CD14-positive monocyte (primary cell): Measurements from ENCODE around the gene TNFRSF1A. TPM values are rescaled to one million over a fixed set of nuclear protein-coding genes. Genes with fewer than 3 reads are reported as not detected.

ENCODE experiments used
- DNase-seq, 3 donors: peaks; one replicate each; pipeline ENCODE4 v3.0.0-alpha.2; 2011 to 2022
- H2AFZ ChIP-seq: 2 replicates; pipeline ENCODE4 v1.6.0; 2012; ENCODE audit warnings: mild to moderate bottlenecking, low read depth, low read length, inconsistent platforms; ENCODE audit not compliant: insufficient read depth, poor library complexity, severe bottlenecking
- H3K27ac ChIP-seq, 2 donors: 1 replicate in 1 of 2; 2 replicates in 1 of 2; pipeline ENCODE4 v1.5.1; 2012 to 2013; ENCODE audit warnings: low read length in 2 of 2, control low read depth in 1 of 2, inconsistent platforms in 1 of 2, low read depth in 1 of 2, mild to moderate bottlenecking in 1 of 2
- H3K27me3 ChIP-seq, 2 donors: one replicate each; pipeline versions ENCODE4 v1.6.0 to v1.6.1; 2011 to 2013; ENCODE audit warnings: low read length in 2 of 2; ENCODE audit not compliant: control insufficient read depth in 2 of 2, insufficient read depth in 2 of 2
- H3K36me3 ChIP-seq, 2 donors: replicated peaks in 1 of 2; 1 replicate in 1 of 2; 2 replicates in 1 of 2; pipeline versions ENCODE4 v1.5.1 to v1.6.1; 2012 to 2013; ENCODE audit warnings: low read length in 2 of 2, control low read depth in 1 of 2, inconsistent platforms in 1 of 2, mild to moderate bottlenecking in 1 of 2; ENCODE audit not compliant: insufficient read depth in 2 of 2, control insufficient read depth in 1 of 2
- H3K4me1 ChIP-seq, 2 donors: 1 replicate in 1 of 2; 2 replicates in 1 of 2; pipeline versions ENCODE4 v1.5.1 to v1.6.1; 2012 to 2013; ENCODE audit warnings: low read length in 2 of 2, control low read depth in 1 of 2, inconsistent platforms in 1 of 2, mild to moderate bottlenecking in 1 of 2, moderate library complexity in 1 of 2; ENCODE audit not compliant: insufficient read depth in 2 of 2, control insufficient read depth in 1 of 2
- H3K4me2 ChIP-seq: replicated peaks from 2 replicates; pipeline ENCODE3; 2012; ENCODE audit warnings: low read length, moderate library complexity, mild to moderate bottlenecking; ENCODE audit not compliant: poor library complexity, severe bottlenecking; ENCODE audit errors: extremely low read depth
- H3K4me3 ChIP-seq, 3 experiments: fragments of 200-600 bp in 1 of 3; sonication (generic) in 1 of 3; replicated peaks in 1 of 3; 1 replicate in 2 of 3; 2 replicates in 1 of 3; pipeline ENCODE4 v1.5.1; 2011 to 2013; ENCODE audit warnings: low read length in 3 of 3, mild to moderate bottlenecking in 3 of 3, control low read depth in 2 of 3, low read depth in 2 of 3, inconsistent platforms in 1 of 3, moderate library complexity in 1 of 3
- H3K79me2 ChIP-seq: 2 replicates; pipeline ENCODE4 v1.6.0; 2012; ENCODE audit warnings: mild to moderate bottlenecking, control low read depth, inconsistent platforms, low read length, moderate library complexity; ENCODE audit not compliant: insufficient read depth
- H3K9ac ChIP-seq: 2 replicates; pipeline ENCODE4 v1.6.0; 2017; ENCODE audit warnings: low read length, mild to moderate bottlenecking; ENCODE audit not compliant: insufficient read depth, poor library complexity, severe bottlenecking
- H3K9me3 ChIP-seq, 2 donors: replicated peaks in 1 of 2; 1 replicate in 1 of 2; 2 replicates in 1 of 2; pipeline versions ENCODE4 v1.5.1 to v1.6.1; 2012 to 2013; ENCODE audit warnings: low read length in 2 of 2, control low read depth in 1 of 2; ENCODE audit not compliant: control insufficient read depth in 1 of 2, insufficient read depth in 1 of 2
- H4K20me1 ChIP-seq: 2 replicates; pipeline ENCODE4 v1.6.0; 2012; ENCODE audit warnings: mild to moderate bottlenecking, low read length, control low read depth, moderate library complexity; ENCODE audit not compliant: insufficient read depth
- H3K27ac Mint-ChIP-seq, 7 donors: one replicate each; pipeline ENCODE4 v1.8.0; 2020; ENCODE audit warnings: mild to moderate bottlenecking in 7 of 7, mixed read lengths in 7 of 7, moderate library complexity in 6 of 7, inconsistent platforms in 2 of 7
- H3K27me3 Mint-ChIP-seq, 3 donors: one replicate each; pipeline ENCODE4 v1.8.0; 2021 to 2022; ENCODE audit warnings: low read depth in 3 of 3, mild to moderate bottlenecking in 3 of 3, mixed read lengths in 3 of 3, moderate library complexity in 3 of 3, inconsistent platforms in 1 of 3
- H3K36me3 Mint-ChIP-seq, 2 donors: one replicate each; pipeline ENCODE4 v1.8.0; 2020; ENCODE audit warnings: mixed read lengths in 2 of 2, inconsistent platforms in 1 of 2, mild to moderate bottlenecking in 1 of 2
- H3K4me1 Mint-ChIP-seq: one replicate; pipeline ENCODE4 v1.8.0; 2020; ENCODE audit warnings: mild to moderate bottlenecking, mixed read lengths
- H3K4me3 Mint-ChIP-seq, 2 donors: one replicate each; pipeline ENCODE4 v1.8.0; 2020; ENCODE audit warnings: mild to moderate bottlenecking in 2 of 2, mixed read lengths in 2 of 2, moderate library complexity in 1 of 2
- H3K9me3 Mint-ChIP-seq, 7 donors: one replicate each; pipeline ENCODE4 v1.8.0; 2020 to 2022; ENCODE audit warnings: mixed read lengths in 7 of 7, mild to moderate bottlenecking in 6 of 7, moderate library complexity in 6 of 7, inconsistent platforms in 2 of 7
- WGBS: methylation state at CpG from one replicate; pipeline ENCODE4 v1.1.5; 2013; ENCODE audit warnings: missing lambda C conversion rate; ENCODE audit not compliant: insufficient coverage; 5-methylcytosine and 5-hydroxymethylcytosine counted together
- intact Hi-C, 2 donors: fragments of 100-400 bp; cut with micrococcal nuclease; formaldehyde crosslinking; loops; one replicate each; pipeline versions ENCODE4 v1.15.0 to v1.15.1; 2023
- polyA plus RNA-seq, 3 donors: library from polyadenylated mRNA; depleted of rRNA in 1 of 3; unstranded in 2 of 3; stranded (reverse) in 1 of 3; fragments of 300-500 nt in 2 of 3; fragments of >200 nt in 1 of 3; fragmentation: Illumina TruSeq in 2 of 3; gene quantifications; 1 replicate in 2 of 3; 2 replicates in 1 of 3; pipeline ENCODE4 v1.2.3, GENCODE V29; 2012 to 2021
- TF ChIP-seq, protein P1 (sequence below): fragments of 200-600 bp; IDR thresholded peaks from one replicate; pipeline ENCODE4 v1.8.0; 2022; ENCODE audit warnings: antibody characterized with exemption, mild to moderate bottlenecking

TNFRSF1A gene
- polyA plus RNA-seq, 3 donors: 108 to 157 (median 152) TPM

DNA sequence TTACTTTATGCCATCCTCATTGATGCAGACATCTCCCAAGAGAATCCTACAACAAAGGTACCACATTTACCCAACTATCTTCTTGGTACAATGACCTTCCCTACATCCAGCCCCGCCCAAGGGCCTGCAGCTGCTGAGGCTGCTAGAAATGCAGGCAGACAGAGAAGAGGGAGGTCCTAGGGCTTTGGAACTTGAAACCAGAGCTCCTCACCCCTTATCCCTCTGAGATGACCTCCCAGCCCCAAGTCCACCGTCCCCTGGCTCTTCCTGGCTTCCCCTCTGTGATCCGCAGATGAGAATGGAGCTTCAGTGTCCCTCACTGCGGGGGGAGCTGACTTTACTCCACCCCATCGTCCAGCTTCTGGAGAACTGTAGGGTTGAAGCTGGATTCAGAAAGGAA is 1.6 kb upstream of the TNFRSF1A start:
- Histone ChIP-seq H3K36me3 (no peaks in the 10 kb centered on the region), H3K4me1 (peaks cover 73 to 83% of the 10 kb centered on the region in 2 donors), H3K9ac (no peak overlapping the region), H2AFZ (no peak overlapping the region), H3K4me2 (no peak overlapping the region), H3K79me2 (peaks cover 55% of the 10 kb centered on the region), H4K20me1 (peaks cover 33% of the 10 kb centered on the region), H3K4me3 (no peak overlapping the region), H3K27me3 (no peaks in the 10 kb centered on the region), H3K27ac (peak overlapping the region in 1 of 2 donors; percentile 93), H3K9me3 (no peaks in the 10 kb centered on the region)
- Mint-ChIP-seq H3K27me3 (peaks cover 0 to 12% (median 3%) of the 10 kb centered on the region in 3 donors), H3K27ac (peak overlapping the region in 3 of 7 donors; percentile 1 to 75 (median 50)), H3K36me3 (peaks cover 5 to 7% of the 10 kb centered on the region in 2 donors), H3K4me3 (peak overlapping the region in 1 of 2 donors; percentile 47), H3K9me3 (peaks cover 0 to 2% (median 0%) of the 10 kb centered on the region in 7 donors), H3K4me1 (peaks cover 59% of the 10 kb centered on the region)
- TF ChIP-seq, protein P1, sequence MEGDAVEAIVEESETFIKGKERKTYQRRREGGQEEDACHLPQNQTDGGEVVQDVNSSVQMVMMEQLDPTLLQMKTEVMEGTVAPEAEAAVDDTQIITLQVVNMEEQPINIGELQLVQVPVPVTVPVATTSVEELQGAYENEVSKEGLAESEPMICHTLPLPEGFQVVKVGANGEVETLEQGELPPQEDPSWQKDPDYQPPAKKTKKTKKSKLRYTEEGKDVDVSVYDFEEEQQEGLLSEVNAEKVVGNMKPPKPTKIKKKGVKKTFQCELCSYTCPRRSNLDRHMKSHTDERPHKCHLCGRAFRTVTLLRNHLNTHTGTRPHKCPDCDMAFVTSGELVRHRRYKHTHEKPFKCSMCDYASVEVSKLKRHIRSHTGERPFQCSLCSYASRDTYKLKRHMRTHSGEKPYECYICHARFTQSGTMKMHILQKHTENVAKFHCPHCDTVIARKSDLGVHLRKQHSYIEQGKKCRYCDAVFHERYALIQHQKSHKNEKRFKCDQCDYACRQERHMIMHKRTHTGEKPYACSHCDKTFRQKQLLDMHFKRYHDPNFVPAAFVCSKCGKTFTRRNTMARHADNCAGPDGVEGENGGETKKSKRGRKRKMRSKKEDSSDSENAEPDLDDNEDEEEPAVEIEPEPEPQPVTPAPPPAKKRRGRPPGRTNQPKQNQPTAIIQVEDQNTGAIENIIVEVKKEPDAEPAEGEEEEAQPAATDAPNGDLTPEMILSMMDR: no peak
- DNase-seq: no peak
- WGBS: no CpG with 5 or more reads among the region's 5 CpGs
- intact Hi-C loops: loop anchor here in 1 of 2 donors (2.0 kb wide), 1 partner anchor 13 kb away; no protein-coding TSS in a partner anchor

- Histone ChIP-seq H3K4me1 (peaks cover 74 to 83% of the 10 kb centered on the region in 2 donors), H3K4me2 (peak overlapping the region; percentile 98), H3K4me3 (peak overlapping the region; percentile 74 to 95 (median 90)), H3K79me2 (peaks cover 67% of the 10 kb centered on the region), H2AFZ (no peak overlapping the region), H3K36me3 (peaks cover 0 to 2% of the 10 kb centered on the region in 2 donors), H3K9ac (peak overlapping the region; percentile 92), H3K9me3 (no peaks in the 10 kb centered on the region), H3K27ac (peak overlapping the region; percentile 90 to 93), H4K20me1 (peaks cover 45% of the 10 kb centered on the region), H3K27me3 (no peaks in the 10 kb centered on the region)
- Mint-ChIP-seq H3K27ac (no peak overlapping the region), H3K9me3 (peaks cover 0 to 2% (median 0%) of the 10 kb centered on the region in 7 donors), H3K27me3 (peaks cover 0 to 12% (median 1%) of the 10 kb centered on the region in 3 donors), H3K4me1 (peaks cover 50% of the 10 kb centered on the region), H3K4me3 (no peak overlapping the region), H3K36me3 (peaks cover 5 to 7% of the 10 kb centered on the region in 2 donors)
- 42% methylated on average over 2 of the region's 7 CpGs for WGBS
- no peak for DNase-seq
- intact Hi-C loops: loop anchor here in 1 of 2 donors (2.0 kb wide), 1 partner anchor 14 kb away; no protein-coding TSS in a partner anchor
- TF ChIP-seq, protein P1: no peak
These were observed 439 bp upstream of the TNFRSF1A start for GRCh38 chr12:6342140-6342889.
